Mammary epithelial cell (primary cell): ENCODE data around the gene ITGB8.

Source experiments
- CTCF ChIP-seq, 2 donors: IDR thresholded peaks in 1 of 2; conservative IDR thresholded peaks in 1 of 2; 2 replicates each; pipeline ENCODE4 v1.5.1; 2011 to 2012; ENCODE audit warnings: inconsistent platforms in 2 of 2, low read length in 2 of 2, mild to moderate bottlenecking in 2 of 2, control low read depth in 1 of 2, low read depth in 1 of 2; ENCODE audit not compliant: insufficient read depth in 1 of 2; ENCODE audit errors: extremely low read depth in 1 of 2
- EZH2 ChIP-seq: IDR thresholded peaks from 2 replicates; pipeline ENCODE4 v1.6.1; 2012; ENCODE audit warnings: low read length, inconsistent platforms, borderline replicate concordance

GRCh38 chr7:20317413-20317812 is 13.3 kb upstream of the ITGB8 start:
- TF ChIP-seq CTCF (conservative IDR thresholded peaks at IDR 0.05 in 1 of 2, IDR thresholded peaks at IDR 0.05 in 1 of 2; ENCODE audit: extremely low read depth in 1 of 2, insufficient read depth in 1 of 2, low read depth in 1 of 2, low read length in 2 of 2) (no peak), EZH2 (no peak)
